NCI-H526 (cell line): ENCODE measurements around the gene SLC37A2.

Experiments used
- DNase-seq, 2 experiments: peaks; one replicate each; lab custom pipeline; 2025; lab: John Stamatoyannopoulos, UW

The SLC37A2 gene

GRCh38 chr11:125111001-125111342 lies 47.9 kb downstream of the SLC37A2 start:
- DNase-seq, result peak; percentile 79 to 84

- peak; percentile 100 for DNase-seq
Observed at GRCh38 chr11:125111343-125112207, 48.5 kb downstream of the SLC37A2 start, which contains the start of gene TMEM218. TSS of gene TMEM218 (minus strand) at chr11:125111626. CDS start at chr11:125102241, 9,385 bp downstream.

- no peak for DNase-seq
Observed at GRCh38 chr11:125112208-125112604, 49.1 kb downstream of the SLC37A2 start.

- no peak for DNase-seq
Observed at GRCh38 chr11:125114518-125114917, 51.4 kb downstream of the SLC37A2 start.

GRCh38 chr11:125117429-125117828 lies 54.3 kb downstream of the SLC37A2 start:
- no peak for DNase-seq

- no peak for DNase-seq
Observed at GRCh38 chr11:125123194-125123946, 60.3 kb downstream of the SLC37A2 start.

- peak; percentile 39 to 67 for DNase-seq
Observed at GRCh38 chr11:125123947-125124617, 61.0 kb downstream of the SLC37A2 start.

- no peak for DNase-seq
Observed at GRCh38 chr11:125124618-125124992, 61.5 kb downstream of the SLC37A2 start.

- no peak for DNase-seq
Observed at GRCh38 chr11:125128450-125128849, 65.3 kb downstream of the SLC37A2 start.

GRCh38 chr11:125129316-125129993 lies 66.3 kb downstream of the SLC37A2 start:
- DNase-seq, result no peak

- DNase-seq, result no peak
Observed at GRCh38 chr11:125132071-125132470, 69.0 kb downstream of the SLC37A2 start.

- DNase-seq, result no peak
Observed at GRCh38 chr11:125132596-125132995, 69.5 kb downstream of the SLC37A2 start.

GRCh38 chr11:125136001-125136400 lies 72.9 kb downstream of the SLC37A2 start:
- no peak for DNase-seq

- no peak for DNase-seq
Observed at GRCh38 chr11:125138966-125139365, 75.9 kb downstream of the SLC37A2 start.

- no peak for DNase-seq
Observed at GRCh38 chr11:125139778-125140177, 76.7 kb downstream of the SLC37A2 start.
